ENCODE measurements around the gene ZDHHC8.

Gene ZDHHC8

DNA sequence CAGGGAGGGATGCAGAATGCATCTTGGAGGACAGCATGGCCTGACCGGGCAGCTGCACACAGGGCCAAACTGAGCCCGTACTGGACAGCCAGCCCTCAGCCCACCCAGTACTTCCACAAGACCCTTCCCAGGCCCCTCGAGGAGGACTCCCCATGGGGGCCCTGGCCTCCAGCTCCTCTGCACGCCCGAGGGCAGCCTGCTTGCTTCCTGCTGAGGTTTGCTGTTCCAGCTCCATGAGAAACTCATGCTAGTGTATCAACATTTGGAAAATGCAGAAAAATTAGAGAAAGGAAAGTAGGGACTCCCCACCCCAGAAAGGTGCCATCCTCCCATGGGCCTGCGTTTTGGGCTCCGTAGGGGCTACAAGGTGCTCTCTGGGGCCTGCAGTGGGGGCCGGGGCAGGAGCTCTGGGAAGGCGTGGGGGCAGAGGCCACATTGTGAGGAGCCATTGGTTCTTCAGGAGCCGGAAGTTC, 40.6 kb downstream of the ZDHHC8 start:
- Histone ChIP-seq H4K91ac (ENCODE audit: low read depth, low read length, poor library complexity) (no peak overlapping the region), H3K9me3 (replicated peaks in 1 of 2; ENCODE audit: control insufficient read depth in 2 of 2, insufficient read depth in 1 of 2, low read depth in 1 of 2, low read length in 2 of 2) (no peaks in the 10 kb centered on the region), H3K9ac (ENCODE audit: low read depth, low read length, poor library complexity) (peak overlapping the region; percentile 30), H2BK12ac (ENCODE audit: low read length) (no peak overlapping the region), H3K27ac (replicated peaks; ENCODE audit: low read length) (no peak overlapping the region), H2AFZ (ENCODE audit: low read length) (no peak overlapping the region), H3K4me3 (ENCODE audit: low read length in 2 of 2) (no peak overlapping the region), H2BK15ac (ENCODE audit: low read length) (no peak overlapping the region), H3K79me1 (ENCODE audit: low read depth, low read length) (no peaks in the 10 kb centered on the region), H3K14ac (ENCODE audit: low read length) (peak overlapping the region; percentile 38), H2BK120ac (ENCODE audit: low read depth, low read length) (peak overlapping the region; percentile 31), H3K27me3 (ENCODE audit: control insufficient read depth in 3 of 3, insufficient read depth in 3 of 3, low read depth in 1 of 3, low read length in 3 of 3) (peaks cover 0 to 55% (median 0%) of the 10 kb centered on the region in 3 experiments), H3K4ac (ENCODE audit: low read length) (no peak overlapping the region), H3K4me2 (ENCODE audit: insufficient read depth, low read length, poor library complexity, severe bottlenecking) (no peak overlapping the region), H3K4me1 (ENCODE audit: control insufficient read depth in 2 of 2, insufficient read depth in 1 of 2, low read depth in 1 of 2, low read length in 2 of 2) (peaks cover 0 to 3% of the 10 kb centered on the region in 2 donors), H3K36me3 (replicated peaks in 1 of 2; ENCODE audit: control insufficient read depth in 2 of 2, insufficient read depth in 2 of 2, low read length in 2 of 2) (no peaks in the 10 kb centered on the region), H3K18ac (ENCODE audit: low read length) (peak overlapping the region; percentile 48), H4K8ac (ENCODE audit: low read depth, low read length) (peak overlapping the region; percentile 65), H2AK5ac (ENCODE audit: low read depth, low read length) (peak overlapping the region; percentile 46), H2BK5ac (ENCODE audit: low read length) (peak overlapping the region; percentile 82), H3K23ac (ENCODE audit: low read depth, low read length, poor library complexity) (no peak overlapping the region)
- no CpG with 5 or more reads among the region's 10 CpGs for WGBS, 2 donors (ENCODE audit: extremely low coverage in 2 of 2, insufficient read length in 2 of 2, insufficient replicate concordance in 1 of 2)
- no peak for DNase-seq (ENCODE audit: low spot score)

DNA sequence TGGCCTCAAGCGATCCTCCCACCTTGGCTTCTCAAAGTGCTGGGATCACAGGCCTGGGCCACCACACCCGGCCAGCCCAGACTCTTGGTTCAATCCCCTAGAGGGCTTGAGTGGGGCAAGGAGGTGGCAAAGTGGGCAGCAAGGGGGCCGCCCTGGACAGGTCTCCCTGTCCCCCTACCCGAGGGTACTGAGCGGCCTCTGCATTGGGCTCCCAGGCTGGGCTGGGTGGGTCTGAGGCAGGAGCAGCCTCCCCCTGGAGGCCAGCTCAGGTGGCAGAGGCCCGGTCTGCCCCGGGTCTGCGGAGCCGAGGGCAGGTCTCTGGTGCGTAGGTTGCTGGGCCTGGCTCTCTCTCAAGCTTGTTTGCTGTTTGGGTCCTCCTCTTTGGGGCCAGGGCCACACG, 41.6 kb downstream of the ZDHHC8 start:
- Histone ChIP-seq H3K4ac (ENCODE audit: low read length) (no peak overlapping the region), H3K23ac (ENCODE audit: low read depth, low read length, poor library complexity) (peak overlapping the region; percentile 29), H3K27ac (replicated peaks; ENCODE audit: low read length) (no peak overlapping the region), H3K9ac (ENCODE audit: low read depth, low read length, poor library complexity) (no peak overlapping the region), H3K9me3 (replicated peaks in 1 of 2; ENCODE audit: control insufficient read depth in 2 of 2, insufficient read depth in 1 of 2, low read depth in 1 of 2, low read length in 2 of 2) (no peaks in the 10 kb centered on the region), H2AK5ac (ENCODE audit: low read depth, low read length) (peak overlapping the region; percentile 56), H3K27me3 (ENCODE audit: control insufficient read depth in 3 of 3, insufficient read depth in 3 of 3, low read depth in 1 of 3, low read length in 3 of 3) (peaks cover 0 to 61% (median 0%) of the 10 kb centered on the region in 3 experiments), H3K4me3 (ENCODE audit: low read length in 2 of 2) (no peak overlapping the region), H4K91ac (ENCODE audit: low read depth, low read length, poor library complexity) (no peak overlapping the region), H3K36me3 (replicated peaks in 1 of 2; ENCODE audit: control insufficient read depth in 2 of 2, insufficient read depth in 2 of 2, low read length in 2 of 2) (no peaks in the 10 kb centered on the region), H3K79me1 (ENCODE audit: low read depth, low read length) (no peaks in the 10 kb centered on the region), H2AFZ (ENCODE audit: low read length) (no peak overlapping the region), H3K4me2 (ENCODE audit: insufficient read depth, low read length, poor library complexity, severe bottlenecking) (no peak overlapping the region), H2BK15ac (ENCODE audit: low read length) (peak overlapping the region; percentile 37), H3K14ac (ENCODE audit: low read length) (no peak overlapping the region), H4K8ac (ENCODE audit: low read depth, low read length) (no peak overlapping the region), H2BK5ac (ENCODE audit: low read length) (peak overlapping the region; percentile 49), H2BK120ac (ENCODE audit: low read depth, low read length) (no peak overlapping the region), H2BK12ac (ENCODE audit: low read length) (peak overlapping the region; percentile 60), H3K4me1 (ENCODE audit: control insufficient read depth in 2 of 2, insufficient read depth in 1 of 2, low read depth in 1 of 2, low read length in 2 of 2) (peaks cover 0 to 5% of the 10 kb centered on the region in 2 donors), H3K18ac (ENCODE audit: low read length) (peak overlapping the region; percentile 80)
- WGBS, 2 donors (ENCODE audit: extremely low coverage in 2 of 2, insufficient read length in 2 of 2, insufficient replicate concordance in 1 of 2), result no CpG with 5 or more reads among the region's 11 CpGs
- DNase-seq (ENCODE audit: low spot score), result no peak

GRCh38 chr22:20173772-20174171, 42.2 kb downstream of the ZDHHC8 start:
- Histone ChIP-seq H2BK12ac (ENCODE audit: low read length) (peak overlapping the region; percentile 81), H3K23ac (ENCODE audit: low read depth, low read length, poor library complexity) (peak overlapping the region; percentile 81), H3K36me3 (replicated peaks in 1 of 2; ENCODE audit: control insufficient read depth in 2 of 2, insufficient read depth in 2 of 2, low read length in 2 of 2) (no peaks in the 10 kb centered on the region), H3K14ac (ENCODE audit: low read length) (no peak overlapping the region), H3K9me3 (replicated peaks in 1 of 2; ENCODE audit: control insufficient read depth in 2 of 2, insufficient read depth in 1 of 2, low read depth in 1 of 2, low read length in 2 of 2) (no peaks in the 10 kb centered on the region), H2BK5ac (ENCODE audit: low read length) (peak overlapping the region; percentile 6), H4K8ac (ENCODE audit: low read depth, low read length) (no peak overlapping the region), H3K4ac (ENCODE audit: low read length) (no peak overlapping the region), H2AFZ (ENCODE audit: low read length) (no peak overlapping the region), H3K9ac (ENCODE audit: low read depth, low read length, poor library complexity) (peak overlapping the region; percentile 55), H3K18ac (ENCODE audit: low read length) (peak overlapping the region; percentile 80), H2BK15ac (ENCODE audit: low read length) (peak overlapping the region; percentile 8), H3K79me1 (ENCODE audit: low read depth, low read length) (no peaks in the 10 kb centered on the region), H3K4me3 (ENCODE audit: low read length in 2 of 2) (no peak overlapping the region), H3K27ac (replicated peaks; ENCODE audit: low read length) (no peak overlapping the region), H3K4me2 (ENCODE audit: insufficient read depth, low read length, poor library complexity, severe bottlenecking) (no peak overlapping the region), H3K4me1 (ENCODE audit: control insufficient read depth in 2 of 2, insufficient read depth in 1 of 2, low read depth in 1 of 2, low read length in 2 of 2) (peaks cover 0 to 5% of the 10 kb centered on the region in 2 donors), H2AK5ac (ENCODE audit: low read depth, low read length) (peak overlapping the region; percentile 89), H4K91ac (ENCODE audit: low read depth, low read length, poor library complexity) (peak overlapping the region; percentile 59), H3K27me3 (ENCODE audit: control insufficient read depth in 3 of 3, insufficient read depth in 3 of 3, low read depth in 1 of 3, low read length in 3 of 3) (peaks cover 0 to 62% (median 0%) of the 10 kb centered on the region in 3 experiments), H2BK120ac (ENCODE audit: low read depth, low read length) (no peak overlapping the region)
- no peak for DNase-seq (ENCODE audit: low spot score)
- no CpG with 5 or more reads among the region's 10 CpGs for WGBS, 2 donors (ENCODE audit: extremely low coverage in 2 of 2, insufficient read length in 2 of 2, insufficient replicate concordance in 1 of 2)

DNA sequence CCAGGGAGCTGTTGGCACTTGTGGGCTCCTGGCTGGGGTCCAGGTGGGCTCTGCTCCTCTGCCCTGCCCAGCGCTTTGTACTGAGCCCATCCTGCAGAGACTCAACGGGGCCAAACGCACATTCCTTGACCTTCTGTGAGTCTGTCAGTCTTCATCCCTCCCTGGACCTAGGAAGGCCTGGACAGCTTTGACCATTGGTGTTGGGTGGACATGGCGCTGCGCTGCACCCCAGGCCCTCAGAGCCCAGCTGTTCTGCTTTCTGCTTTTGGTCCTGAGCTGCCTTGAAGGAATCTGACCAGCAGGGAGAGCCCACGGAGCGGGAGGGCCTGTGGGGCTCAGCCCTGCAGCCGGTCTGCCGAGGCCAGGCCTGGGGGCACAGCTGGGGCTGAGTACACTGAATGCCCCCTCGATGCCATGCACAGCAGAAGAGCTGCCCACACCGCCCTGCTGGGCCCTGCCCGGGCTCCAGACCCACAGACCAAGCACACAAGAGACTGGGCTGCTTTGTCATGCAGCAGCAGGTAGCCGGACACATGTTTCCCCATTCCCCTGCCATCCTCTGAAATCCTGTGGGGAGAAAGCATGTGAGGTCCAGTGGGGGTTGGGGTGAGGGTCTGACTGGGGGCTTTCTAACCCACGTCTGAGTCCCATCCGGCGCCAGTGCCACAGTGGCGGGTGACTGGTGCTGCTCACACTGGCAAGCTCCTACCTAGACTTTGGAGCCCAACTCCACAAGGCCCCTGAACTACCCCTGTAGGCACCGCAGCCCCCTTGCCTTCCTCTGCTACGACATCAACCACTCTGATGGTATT, 43.4 kb downstream of the ZDHHC8 start:
- Histone ChIP-seq H4K91ac (ENCODE audit: low read depth, low read length, poor library complexity) (no peak overlapping the region), H3K14ac (ENCODE audit: low read length) (no peak overlapping the region), H3K23ac (ENCODE audit: low read depth, low read length, poor library complexity) (peak overlapping the region; percentile 44), H3K4me3 (ENCODE audit: low read length in 2 of 2) (no peak overlapping the region), H2AFZ (ENCODE audit: low read length) (no peak overlapping the region), H3K4me1 (ENCODE audit: control insufficient read depth in 2 of 2, insufficient read depth in 1 of 2, low read depth in 1 of 2, low read length in 2 of 2) (peaks cover 0 to 5% of the 10 kb centered on the region in 2 donors), H2AK5ac (ENCODE audit: low read depth, low read length) (peak overlapping the region; percentile 89), H3K27me3 (ENCODE audit: control insufficient read depth in 3 of 3, insufficient read depth in 3 of 3, low read depth in 1 of 3, low read length in 3 of 3) (peaks cover 0 to 65% (median 0%) of the 10 kb centered on the region in 3 experiments), H3K4me2 (ENCODE audit: insufficient read depth, low read length, poor library complexity, severe bottlenecking) (no peak overlapping the region), H3K27ac (replicated peaks; ENCODE audit: low read length) (no peak overlapping the region), H3K9ac (ENCODE audit: low read depth, low read length, poor library complexity) (no peak overlapping the region), H2BK12ac (ENCODE audit: low read length) (peak overlapping the region; percentile 16), H4K8ac (ENCODE audit: low read depth, low read length) (no peak overlapping the region), H3K4ac (ENCODE audit: low read length) (no peak overlapping the region), H2BK5ac (ENCODE audit: low read length) (no peak overlapping the region), H3K9me3 (replicated peaks in 1 of 2; ENCODE audit: control insufficient read depth in 2 of 2, insufficient read depth in 1 of 2, low read depth in 1 of 2, low read length in 2 of 2) (no peaks in the 10 kb centered on the region), H3K18ac (ENCODE audit: low read length) (peak overlapping the region; percentile 71), H3K79me1 (ENCODE audit: low read depth, low read length) (no peaks in the 10 kb centered on the region), H2BK15ac (ENCODE audit: low read length) (peak overlapping the region; percentile 8), H3K36me3 (replicated peaks in 1 of 2; ENCODE audit: control insufficient read depth in 2 of 2, insufficient read depth in 2 of 2, low read length in 2 of 2) (no peaks in the 10 kb centered on the region), H2BK120ac (ENCODE audit: low read depth, low read length) (peak overlapping the region; percentile 67)
- DNase-seq (ENCODE audit: low spot score), result no peak
- no CpG with 5 or more reads among the region's 19 CpGs for WGBS, 2 donors (ENCODE audit: extremely low coverage in 2 of 2, insufficient read length in 2 of 2, insufficient replicate concordance in 1 of 2)
